H1 (cell line): ENCODE results near the gene GALNT7. TPM values are rescaled to one million over a fixed set of nuclear protein-coding genes. Genes with fewer than 3 reads are reported as not detected.

ENCODE experiments used
- CTCF ChIA-PET: fragments of 300-600 bp; sonication (Branson Sonifier 250); formaldehyde crosslinking; loops from one replicate; lab custom pipeline; 2021; ENCODE audit not compliant: partially characterized antibody; lab: Charles Lee
- POLR2A ChIA-PET: fragments of 300-600 bp; sonication (Branson Sonifier 250); formaldehyde crosslinking; loops from one replicate; lab custom pipeline; 2021; ENCODE audit warnings: inconsistent platforms; ENCODE audit not compliant: partially characterized antibody; lab: Charles Lee
- DNase-seq, 2 experiments: peaks; one replicate each; pipeline versions ENCODE4 v3.0.0 to v3.0.0-alpha.2; 2010 to 2022; ENCODE audit warnings: low spot score in 2 of 2, low read depth in 1 of 2, mixed read lengths in 1 of 2
- FAIRE-seq: peaks from 2 replicates; lab custom pipeline; 2011; peaks lifted over from hg19 to GRCh38; lab: Jason Lieb, UNC
- H2AFZ ChIP-seq: 2 replicates; pipeline ENCODE4 v1.8.1; 2012; ENCODE audit warnings: low read length, inconsistent platforms
- H2AK5ac ChIP-seq: 2 replicates; pipeline ENCODE4 v1.6.1; 2013; ENCODE audit warnings: low read depth, low read length
- H2BK120ac ChIP-seq: replicated peaks from 2 replicates; pipeline ENCODE3; 2013; ENCODE audit warnings: low read depth, low read length, inconsistent platforms
- H2BK12ac ChIP-seq: 2 replicates; pipeline ENCODE4 v1.6.1; 2013; ENCODE audit warnings: low read depth, low read length
- H2BK15ac ChIP-seq: 2 replicates; pipeline ENCODE4 v1.6.1; 2013; ENCODE audit warnings: low read length
- H2BK20ac ChIP-seq: 2 replicates; pipeline ENCODE4 v1.6.1; 2013; ENCODE audit warnings: low read length
- H2BK5ac ChIP-seq: 2 replicates; pipeline ENCODE4 v1.6.1; 2013; ENCODE audit warnings: low read depth, low read length
- H3K14ac ChIP-seq: 2 replicates; pipeline ENCODE4 v1.6.1; 2013; ENCODE audit warnings: inconsistent platforms; ENCODE audit not compliant: insufficient read length
- H3K18ac ChIP-seq: 2 replicates; pipeline ENCODE4 v1.6.1; 2013; ENCODE audit warnings: low read length; ENCODE audit errors: extremely low read depth
- H3K23ac ChIP-seq: 2 replicates; pipeline ENCODE4 v1.6.1; 2013; ENCODE audit warnings: inconsistent platforms; ENCODE audit not compliant: insufficient read length
- H3K23me2 ChIP-seq: 2 replicates; pipeline ENCODE4 v1.6.1; 2013; ENCODE audit warnings: low read depth, low read length
- H3K27ac ChIP-seq: 2 replicates; pipeline ENCODE4 v1.6.1; 2011; ENCODE audit warnings: low read depth, low read length, inconsistent platforms
- H3K27me3 ChIP-seq, 4 experiments: replicated peaks in 1 of 4; 1 replicate in 1 of 4; 2 replicates in 3 of 4; pipeline versions ENCODE4 v1.6.1 to v1.8.1; 2011 to 2013; ENCODE audit warnings: low read length in 3 of 4, mild to moderate bottlenecking in 3 of 4, inconsistent platforms in 2 of 4, mixed read lengths in 2 of 4, moderate library complexity in 1 of 4; ENCODE audit not compliant: control insufficient read depth in 3 of 4, insufficient read depth in 3 of 4; ENCODE audit errors: extremely low read depth in 1 of 4
- H3K36me3 ChIP-seq, 4 experiments: 2 replicates each; pipeline versions ENCODE4 v1.6.1 to v1.8.1; 2011 to 2013; ENCODE audit warnings: mild to moderate bottlenecking in 4 of 4, low read length in 3 of 4, moderate library complexity in 2 of 4, control low read depth in 1 of 4, inconsistent platforms in 1 of 4; ENCODE audit not compliant: insufficient read depth in 4 of 4, control insufficient read depth in 2 of 4
- H3K4ac ChIP-seq: replicated peaks from 2 replicates; pipeline ENCODE3; 2013; ENCODE audit warnings: low read length, low read depth, mixed read lengths, inconsistent platforms; ENCODE audit not compliant: insufficient read length
- H3K4me1 ChIP-seq, 4 experiments: replicated peaks in 1 of 4; 1 replicate in 1 of 4; 2 replicates in 3 of 4; pipeline versions ENCODE4 v1.6.1 to v1.8.1; 2011 to 2013; ENCODE audit warnings: low read length in 3 of 4, inconsistent platforms in 2 of 4, mixed read lengths in 1 of 4; ENCODE audit not compliant: insufficient read depth in 4 of 4, control insufficient read depth in 3 of 4
- H3K4me2 ChIP-seq, 2 experiments: 2 replicates each; pipeline versions ENCODE4 v1.6.1 to v1.8.1; 2011 to 2013; ENCODE audit warnings: low read depth in 2 of 2, low read length in 2 of 2, control low read depth in 1 of 2, inconsistent platforms in 1 of 2, mild to moderate bottlenecking in 1 of 2; ENCODE audit not compliant: insufficient read depth in 1 of 2
- H3K4me3 ChIP-seq, 4 experiments: fragments of 200-600, 300-600 bp in 1 of 4; sonication (generic), shearing (Covaris generic), sonication (Bioruptor Twin) in 1 of 4; 2 replicates each; pipeline versions ENCODE4 v1.5.1 to v1.8.1; 2011 to 2016; ENCODE audit warnings: low read length in 4 of 4, low read depth in 3 of 4, control low read depth in 2 of 4, inconsistent platforms in 2 of 4, mild to moderate bottlenecking in 2 of 4, mixed read lengths in 1 of 4, moderate library complexity in 1 of 4; ENCODE audit not compliant: insufficient read depth in 2 of 4; ENCODE audit errors: extremely low read depth in 1 of 4
- H3K56ac ChIP-seq: replicated peaks from 2 replicates; pipeline ENCODE3; 2013; ENCODE audit warnings: low read depth, mild to moderate bottlenecking, mixed read lengths, low read length, inconsistent platforms; ENCODE audit not compliant: insufficient read length
- H3K79me1 ChIP-seq: 2 replicates; pipeline ENCODE4 v1.6.1; 2013; ENCODE audit warnings: low read depth, low read length, control low read depth
- H3K79me2 ChIP-seq, 2 experiments: 2 replicates each; pipeline versions ENCODE4 v1.6.1 to v1.8.1; 2012 to 2013; ENCODE audit warnings: low read length in 2 of 2, mild to moderate bottlenecking in 2 of 2, inconsistent platforms in 1 of 2; ENCODE audit not compliant: insufficient read depth in 2 of 2, control insufficient read depth in 1 of 2
- H3K9ac ChIP-seq, 4 experiments: replicated peaks in 1 of 4; 1 replicate in 1 of 4; 2 replicates in 3 of 4; pipeline versions ENCODE4 v1.6.1 to v1.8.1; 2011 to 2013; ENCODE audit warnings: low read depth in 3 of 4, low read length in 3 of 4, control low read depth in 2 of 4, mild to moderate bottlenecking in 2 of 4, moderate library complexity in 2 of 4, inconsistent platforms in 1 of 4; ENCODE audit errors: extremely low read depth in 1 of 4
- H3K9me3 ChIP-seq, 2 experiments: 2 replicates each; pipeline versions ENCODE4 v1.6.1 to v1.8.1; 2012 to 2013; ENCODE audit warnings: mild to moderate bottlenecking in 2 of 2, moderate library complexity in 2 of 2, control low read depth in 1 of 2, inconsistent platforms in 1 of 2, low read depth in 1 of 2, low read length in 1 of 2, mixed read lengths in 1 of 2; ENCODE audit not compliant: insufficient read depth in 2 of 2
- H4K20me1 ChIP-seq, 2 experiments: replicated peaks in 1 of 2; 2 replicates each; pipeline versions ENCODE3 to v1.8.1; 2011 to 2013; ENCODE audit warnings: inconsistent platforms in 2 of 2, low read length in 2 of 2, mild to moderate bottlenecking in 1 of 2; ENCODE audit not compliant: insufficient read depth in 2 of 2, control insufficient read depth in 1 of 2
- H4K5ac ChIP-seq: 2 replicates; pipeline ENCODE4 v1.6.1; 2013; ENCODE audit warnings: low read length, low read depth, mixed read lengths, inconsistent platforms; ENCODE audit not compliant: insufficient read length
- H4K8ac ChIP-seq: 2 replicates; pipeline ENCODE4 v1.8.0; 2013; ENCODE audit warnings: mild to moderate bottlenecking, moderate library complexity, low read length, inconsistent platforms; ENCODE audit not compliant: insufficient read depth; ENCODE audit errors: extremely low read depth
- H4K91ac ChIP-seq: replicated peaks from 2 replicates; pipeline ENCODE3; 2013; ENCODE audit warnings: low read length, mixed read lengths, inconsistent platforms; ENCODE audit not compliant: insufficient read length
- BACH1 ChIP-seq: IDR thresholded peaks from 2 replicates; pipeline ENCODE4 v1.6.1; 2012; ENCODE audit warnings: low read length, improper control_type of control experiment
- CTBP2 ChIP-seq: IDR thresholded peaks from 2 replicates; pipeline ENCODE4 v1.7.0; 2011; ENCODE audit warnings: borderline replicate concordance, mild to moderate bottlenecking, moderate library complexity, mixed read lengths, low read length; ENCODE audit not compliant: insufficient read depth, insufficient read length
- E2F6 ChIP-seq: IDR thresholded peaks from 2 replicates; pipeline ENCODE4 v1.6.1; 2012; ENCODE audit warnings: inconsistent platforms
- EP300 ChIP-seq, 2 experiments: IDR thresholded peaks; 1 replicate in 1 of 2; 2 replicates in 1 of 2; pipeline ENCODE4 v1.6.1; 2011 to 2012; ENCODE audit warnings: low read depth in 2 of 2, low read length in 2 of 2, mild to moderate bottlenecking in 2 of 2, borderline replicate concordance in 1 of 2, inconsistent platforms in 1 of 2, moderate library complexity in 1 of 2
- HDAC2 ChIP-seq, 2 experiments: fragments of 300-600 bp in 1 of 2; sonication (generic) in 1 of 2; IDR thresholded peaks; 2 replicates each; pipeline ENCODE4 v1.6.1; 2011 to 2012; ENCODE audit warnings: low read depth in 2 of 2, low read length in 2 of 2, mild to moderate bottlenecking in 2 of 2, moderate library complexity in 2 of 2, borderline replicate concordance in 1 of 2, inconsistent platforms in 1 of 2
- HDAC6 ChIP-seq: IDR thresholded peaks from one replicate; pipeline ENCODE4 v1.7.1; 2012; ENCODE audit warnings: low read depth, mild to moderate bottlenecking, inconsistent platforms, low read length, moderate library complexity
- NANOG ChIP-seq: IDR thresholded peaks from 2 replicates; pipeline ENCODE4 v1.6.1; 2011; ENCODE audit warnings: low read length, low read depth, mild to moderate bottlenecking, inconsistent platforms; ENCODE audit not compliant: insufficient read depth, poor library complexity, severe bottlenecking
- RFX5 ChIP-seq: IDR thresholded peaks from 2 replicates; pipeline ENCODE4 v1.6.1; 2011; ENCODE audit warnings: low read depth, low read length, improper control_type of control experiment, borderline replicate concordance
- RXRA ChIP-seq: IDR thresholded peaks from 2 replicates; pipeline ENCODE4 v1.6.1; 2011; ENCODE audit warnings: low read depth, mild to moderate bottlenecking, low read length, moderate library complexity; ENCODE audit not compliant: insufficient read depth
- SUZ12 ChIP-seq: fragments of 200-600 bp; sonication (generic); IDR thresholded peaks from 2 replicates; pipeline ENCODE4 v1.6.1; 2012; ENCODE audit warnings: mild to moderate bottlenecking, inconsistent platforms, low read length, moderate library complexity, mixed read lengths
- TBP ChIP-seq: IDR thresholded peaks from 2 replicates; pipeline ENCODE4 v1.6.1; 2011; ENCODE audit warnings: low read depth, low read length, improper control_type of control experiment
- WGBS, 2 experiments: shearing (Covaris generic) in 1 of 2; methylation state at CpG; one replicate each; pipeline versions ENCODE4 v1.1.6 to v1.1.7; 2013 to 2015; ENCODE audit warnings: low lambda C conversion rate in 2 of 2, mixed read lengths in 2 of 2, inconsistent platforms in 1 of 2, low coverage in 1 of 2, missing lambda C conversion rate in 1 of 2; ENCODE audit not compliant: insufficient replicate concordance in 2 of 2, insufficient coverage in 1 of 2, insufficient read length in 1 of 2; ENCODE audit errors: extremely low coverage in 1 of 2, missing lambda C conversion rate in 1 of 2; 5-methylcytosine and 5-hydroxymethylcytosine counted together
- polyA plus RNA-seq, 7 experiments: library from polyadenylated mRNA; depleted of rRNA in 3 of 7; stranded (reverse) in 5 of 7; unstranded in 2 of 7; fragments of >200 nt in 5 of 7; fragments of 200-250 nt in 2 of 7; gene quantifications; 1 replicate in 5 of 7; 2 replicates in 1 of 7; 4 replicates in 1 of 7; pipeline versions ENCODE4 v1.2.1 to v1.2.3, GENCODE V29; 2011 to 2013; ENCODE audit warnings: missing spikeins in 2 of 7, mixed read lengths in 2 of 7
- total RNA-seq: library from RNA; stranded (reverse); fragmentation: NEBNext Ultra II Directional; extraction: Animal tissue kit (Norgen Biotek cat#: 25700); gene quantifications from 2 replicates; pipeline ENCODE4 v1.2.1, GENCODE V29; 2021

The GALNT7 gene
- total and polyA plus RNA-seq, 2 of the 8 experiments (the other 6 are each of a cell fraction or from before 2014, with no cell fraction given): 22.4 to 85.5 TPM

GRCh38 chr4:173314715-173315114, 146.1 kb downstream of the GALNT7 start:
- Histone ChIP-seq H3K4me1 (peaks cover 0 to 4% (median 3%) of the 10 kb centered on the region in 4 experiments; a peak in 4 of 7 replicates), H3K4me2 (no peak overlapping the region), H2BK15ac (no peak overlapping the region), H3K4me3 (no peak overlapping the region), H2AK5ac (no peak overlapping the region)
- CTCF ChIA-PET: interaction anchor here (0.9 kb wide), 1 partner anchor 13 kb away, joined by 6 read pairs; no protein-coding TSS in a partner anchor
- no peak for TF ChIP-seq SUZ12
- TF ChIP-seq BACH1: no peak
- no peak for TF ChIP-seq RXRA
- TF ChIP-seq HDAC6: no peak
- no peak for TF ChIP-seq RFX5
- no peak for TF ChIP-seq TBP
- no peak for TF ChIP-seq E2F6
- no peak for TF ChIP-seq CTBP2
- TF ChIP-seq EP300 (IDR thresholded peaks at IDR 0.05; ENCODE audit: borderline replicate concordance in 1 of 2, low read depth in 2 of 2, low read length in 2 of 2): no peak
- no peak for TF ChIP-seq NANOG
- no peak for TF ChIP-seq HDAC2 (IDR thresholded peaks at IDR 0.05; ENCODE audit: borderline replicate concordance in 1 of 2, low read depth in 2 of 2, low read length in 2 of 2)
- TF ChIP-seq, all 59 proteins: peak for 0
- Histone ChIP-seq H4K91ac (no peak overlapping the region), H3K4ac (no peak overlapping the region), H2BK120ac (no peak overlapping the region), H3K27me3 (no peaks in the 10 kb centered on the region), H3K56ac (no peak overlapping the region), H4K8ac (no peak overlapping the region), H3K36me3 (peaks cover 2 to 22% (median 13%) of the 10 kb centered on the region in 4 experiments; a peak in 5 of 8 replicates), H2AFZ (no peak overlapping the region), H3K9me3 (no peaks in the 10 kb centered on the region), H3K23me2 (no peaks in the 10 kb centered on the region), H3K79me2 (no peaks in the 10 kb centered on the region), H3K79me1 (no peaks in the 10 kb centered on the region), H3K18ac (no peak overlapping the region), H3K9ac (no peak overlapping the region), H2BK12ac (no peak overlapping the region), H3K14ac (no peak overlapping the region), H3K23ac (no peak overlapping the region), H4K20me1 (no peaks in the 10 kb centered on the region), H2BK20ac (no peak overlapping the region), H4K5ac (no peak overlapping the region), H3K27ac (no peak overlapping the region), H2BK5ac (no peak overlapping the region)
- DNase-seq (no peak), FAIRE-seq (no peak)
- WGBS, 2 experiments: 87% methylated on average over 3 of the region's 3 CpGs; no CpG with 5 or more reads in 1 of the 2 experiments
- POLR2A ChIA-PET: no interaction called here
